HEK293 (cell line): ENCODE data around the gene SLC29A1.

Source experiments
- EGR2 ChIP-seq: fragments of 450-650 bp; formaldehyde crosslinking; IDR thresholded peaks from 2 replicates; pipeline ENCODE4 v1.5.1; 2016; ENCODE audit warnings: low read depth, missing biosample characterization, missing genetic modification characterization
- HIC1 ChIP-seq: fragments of 450-650 bp; formaldehyde crosslinking; IDR thresholded peaks from 2 replicates; pipeline ENCODE4 v1.5.1; 2016; ENCODE audit warnings: missing biosample characterization, missing genetic modification characterization
- KLF1 ChIP-seq: fragments of 450-650 bp; formaldehyde crosslinking; IDR thresholded peaks from 2 replicates; pipeline ENCODE4 v1.5.1; 2016; ENCODE audit warnings: missing biosample characterization, missing genetic modification characterization
- OVOL3 ChIP-seq: fragments of 450-650 bp; formaldehyde crosslinking; IDR thresholded peaks from 2 replicates; pipeline ENCODE4 v1.5.1; 2016; ENCODE audit warnings: missing biosample characterization, missing genetic modification characterization
- SETDB1 ChIP-seq: IDR thresholded peaks from one replicate; pipeline ENCODE4 v1.6.1; 2017; ENCODE audit warnings: mild to moderate bottlenecking, low read length, moderate library complexity, mixed read lengths; ENCODE audit not compliant: insufficient read length
- SP2 ChIP-seq: fragments of 450-650 bp; formaldehyde crosslinking; IDR thresholded peaks from 2 replicates; pipeline ENCODE4 v1.5.1; 2016; ENCODE audit warnings: missing biosample characterization, missing genetic modification characterization
- SP3 ChIP-seq: fragments of 450-650 bp; formaldehyde crosslinking; IDR thresholded peaks from 2 replicates; pipeline ENCODE4 v1.5.1; 2016; ENCODE audit warnings: missing biosample characterization, missing genetic modification characterization
- TCF7L2 ChIP-seq: IDR thresholded peaks from 2 replicates; pipeline ENCODE4 v1.6.1; 2011; ENCODE audit warnings: low read depth, mild to moderate bottlenecking, inconsistent platforms, low read length, moderate library complexity, borderline replicate concordance
- WT1 ChIP-seq: fragments of 450-650 bp; formaldehyde crosslinking; IDR thresholded peaks from 2 replicates; pipeline ENCODE4 v1.5.1; 2016; ENCODE audit warnings: missing biosample characterization, missing genetic modification characterization
- ZBTB20 ChIP-seq: fragments of 450-650 bp; formaldehyde crosslinking; IDR thresholded peaks from 2 replicates; pipeline ENCODE4 v1.5.1; 2016; ENCODE audit warnings: missing biosample characterization, missing genetic modification characterization
- ZBTB8A ChIP-seq: fragments of 450-650 bp; formaldehyde crosslinking; IDR thresholded peaks from 2 replicates; pipeline ENCODE4 v1.5.1; 2016; ENCODE audit warnings: missing biosample characterization, missing genetic modification characterization
- ZNF114 ChIP-seq: fragments of 450-650 bp; formaldehyde crosslinking; IDR thresholded peaks from 2 replicates; pipeline ENCODE4 v1.5.0; 2017; ENCODE audit warnings: missing biosample characterization, missing genetic modification characterization
- ZNF140 ChIP-seq: fragments of 450-650 bp; formaldehyde crosslinking; IDR thresholded peaks from 2 replicates; pipeline ENCODE4 v1.5.1; 2016; ENCODE audit warnings: missing biosample characterization, missing genetic modification characterization
- ZNF175 ChIP-seq: fragments of 450-650 bp; formaldehyde crosslinking; IDR thresholded peaks from 2 replicates; pipeline ENCODE4 v1.5.1; 2016; ENCODE audit warnings: missing biosample characterization, missing genetic modification characterization
- ZNF239 ChIP-seq: fragments of 450-650 bp; formaldehyde crosslinking; IDR thresholded peaks from 2 replicates; pipeline ENCODE4 v1.5.1; 2016; ENCODE audit warnings: missing biosample characterization, missing genetic modification characterization
- ZNF274 ChIP-seq, 2 experiments: fragments of 200-500 bp in 1 of 2; fragments of 450-650 bp in 1 of 2; sonication (Bioruptor generic) in 1 of 2; formaldehyde crosslinking in 1 of 2; IDR thresholded peaks; 2 replicates each; pipeline versions ENCODE4 v1.5.1 to v1.6.1; 2014 to 2016; ENCODE audit warnings: borderline replicate concordance in 1 of 2, inconsistent platforms in 1 of 2, low read length in 1 of 2, missing biosample characterization in 1 of 2, missing genetic modification characterization in 1 of 2
- ZNF366 ChIP-seq: fragments of 450-650 bp; formaldehyde crosslinking; conservative IDR thresholded peaks from 2 replicates; pipeline ENCODE4 v1.5.1; 2016; ENCODE audit warnings: missing biosample characterization, missing genetic modification characterization
- ZNF423 ChIP-seq: fragments of 450-650 bp; formaldehyde crosslinking; IDR thresholded peaks from 2 replicates; pipeline ENCODE4 v1.5.1; 2016; ENCODE audit warnings: missing biosample characterization, missing genetic modification characterization
- ZNF596 ChIP-seq: fragments of 450-650 bp; IDR thresholded peaks from 2 replicates; pipeline ENCODE4 v1.5.0; 2018; ENCODE audit warnings: missing biosample characterization, mild to moderate bottlenecking, missing genetic modification characterization, moderate library complexity
- ZNF629 ChIP-seq: fragments of 450-650 bp; formaldehyde crosslinking; IDR thresholded peaks from 2 replicates; pipeline ENCODE4 v1.5.1; 2017; ENCODE audit warnings: missing biosample characterization, missing genetic modification characterization
- ZNF660 ChIP-seq: fragments of 450-650 bp; IDR thresholded peaks from 2 replicates; pipeline ENCODE4 v1.5.1; 2018; ENCODE audit warnings: missing biosample characterization, mild to moderate bottlenecking, missing genetic modification characterization
- ZNF677 ChIP-seq: fragments of 450-650 bp; IDR thresholded peaks from 2 replicates; pipeline ENCODE4 v1.5.0; 2018; ENCODE audit warnings: missing biosample characterization, mild to moderate bottlenecking, missing genetic modification characterization, moderate library complexity
- ZNF704 ChIP-seq: fragments of 450-650 bp; formaldehyde crosslinking; IDR thresholded peaks from 2 replicates; pipeline ENCODE4 v1.5.1; 2016; ENCODE audit warnings: missing biosample characterization, missing genetic modification characterization
- ZNF777 ChIP-seq: fragments of 450-650 bp; formaldehyde crosslinking; IDR thresholded peaks from 2 replicates; pipeline ENCODE4 v1.5.1; 2017; ENCODE audit warnings: missing biosample characterization, missing genetic modification characterization, borderline replicate concordance
- ZNF843 ChIP-seq: fragments of 450-650 bp; formaldehyde crosslinking; IDR thresholded peaks from 2 replicates; pipeline ENCODE4 v1.5.1; 2016; ENCODE audit warnings: missing biosample characterization, missing genetic modification characterization
- ZSCAN16 ChIP-seq: fragments of 450-650 bp; formaldehyde crosslinking; IDR thresholded peaks from 2 replicates; pipeline ENCODE4 v1.5.1; 2016; ENCODE audit warnings: missing biosample characterization, missing genetic modification characterization
- ZXDB ChIP-seq: fragments of 450-650 bp; formaldehyde crosslinking; IDR thresholded peaks from 2 replicates; pipeline ENCODE4 v1.5.1; 2016; ENCODE audit warnings: missing biosample characterization, missing genetic modification characterization
- TF ChIP-seq, protein P1 (sequence below): fragments of 450-650 bp; formaldehyde crosslinking; IDR thresholded peaks from 2 replicates; pipeline ENCODE4 v1.5.1; 2016; ENCODE audit warnings: missing biosample characterization, missing genetic modification characterization
- TF ChIP-seq, protein P2 (sequence below): fragments of 450-650 bp; formaldehyde crosslinking; IDR thresholded peaks from 2 replicates; pipeline ENCODE4 v1.5.1; 2017; ENCODE audit warnings: missing biosample characterization, missing genetic modification characterization
- TF ChIP-seq, protein P3 (sequence below): IDR thresholded peaks from 2 replicates; pipeline ENCODE4 v1.6.1; 2011; ENCODE audit warnings: mild to moderate bottlenecking, low read depth, low read length, borderline replicate concordance

The SLC29A1 gene

GRCh38 chr6:44247338-44248302 is 24.2 kb downstream of the SLC29A1 start (continued):
- no peak for TF ChIP-seq ZNF274 (IDR thresholded peaks at IDR 0.05; ENCODE audit: low read length)
- no peak for TF ChIP-seq ZNF274 (tag by site-specific recombination; IDR thresholded peaks at IDR 0.05; ENCODE audit: borderline replicate concordance)
- peak; percentile 1; the same call in 1 of the 2 replicates for TF ChIP-seq ZNF239 (tag by site-specific recombination)
- peak; percentile 95 for TF ChIP-seq ZXDB (tag by site-specific recombination)
- 0 out of 2 replicates have a peak, but pooled peaks have one; percentile 49 for TF ChIP-seq ZNF777 (tag by site-specific recombination)
- TF ChIP-seq ZNF140 (tag by site-specific recombination): no peak
- no peak for TF ChIP-seq ZNF677 (tag by site-specific recombination)
- TF ChIP-seq EGR2: peak; percentile 77
- TF ChIP-seq OVOL3 (tag by site-specific recombination): no peak
- peak; percentile 86 for TF ChIP-seq HIC1
- no peak for TF ChIP-seq SP3 (tag by site-specific recombination)
- no peak for TF ChIP-seq ZNF175
- TF ChIP-seq, protein P1, sequence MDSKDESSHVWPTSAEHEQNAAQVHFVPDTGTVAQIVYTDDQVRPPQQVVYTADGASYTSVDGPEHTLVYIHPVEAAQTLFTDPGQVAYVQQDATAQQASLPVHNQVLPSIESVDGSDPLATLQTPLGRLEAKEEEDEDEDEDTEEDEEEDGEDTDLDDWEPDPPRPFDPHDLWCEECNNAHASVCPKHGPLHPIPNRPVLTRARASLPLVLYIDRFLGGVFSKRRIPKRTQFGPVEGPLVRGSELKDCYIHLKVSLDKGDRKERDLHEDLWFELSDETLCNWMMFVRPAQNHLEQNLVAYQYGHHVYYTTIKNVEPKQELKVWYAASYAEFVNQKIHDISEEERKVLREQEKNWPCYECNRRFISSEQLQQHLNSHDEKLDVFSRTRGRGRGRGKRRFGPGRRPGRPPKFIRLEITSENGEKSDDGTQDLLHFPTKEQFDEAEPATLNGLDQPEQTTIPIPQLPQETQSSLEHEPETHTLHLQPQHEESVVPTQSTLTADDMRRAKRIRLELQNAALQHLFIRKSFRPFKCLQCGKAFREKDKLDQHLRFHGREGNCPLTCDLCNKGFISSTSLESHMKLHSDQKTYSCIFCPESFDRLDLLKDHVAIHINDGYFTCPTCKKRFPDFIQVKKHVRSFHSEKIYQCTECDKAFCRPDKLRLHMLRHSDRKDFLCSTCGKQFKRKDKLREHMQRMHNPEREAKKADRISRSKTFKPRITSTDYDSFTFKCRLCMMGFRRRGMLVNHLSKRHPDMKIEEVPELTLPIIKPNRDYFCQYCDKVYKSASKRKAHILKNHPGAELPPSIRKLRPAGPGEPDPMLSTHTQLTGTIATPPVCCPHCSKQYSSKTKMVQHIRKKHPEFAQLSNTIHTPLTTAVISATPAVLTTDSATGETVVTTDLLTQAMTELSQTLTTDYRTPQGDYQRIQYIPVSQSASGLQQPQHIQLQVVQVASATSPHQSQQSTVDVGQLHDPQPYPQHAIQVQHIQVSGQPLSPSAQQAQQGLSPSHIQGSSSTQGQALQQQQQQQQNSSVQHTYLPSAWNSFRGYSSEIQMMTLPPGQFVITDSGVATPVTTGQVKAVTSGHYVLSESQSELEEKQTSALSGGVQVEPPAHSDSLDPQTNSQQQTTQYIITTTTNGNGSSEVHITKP (tag by site-specific recombination): peak; percentile 95
- no peak for TF ChIP-seq WT1
- no peak for TF ChIP-seq TCF7L2
- TF ChIP-seq SETDB1: no peak
- no peak for TF ChIP-seq ZNF843 (tag by site-specific recombination)
- TF ChIP-seq ZNF629 (tag by site-specific recombination): no peak
- no peak for TF ChIP-seq ZNF596 (tag by site-specific recombination)
- TF ChIP-seq ZNF660 (tag by site-specific recombination): 0 out of 2 replicates have a peak, but pooled peaks have one; percentile 6
- TF ChIP-seq ZSCAN16 (tag by site-specific recombination): 0 out of 2 replicates have a peak, but pooled peaks have one; percentile 6
- TF ChIP-seq ZNF366: peak; percentile 38; the same call in 1 of the 2 replicates
- no peak for TF ChIP-seq ZNF704
- TF ChIP-seq, protein P2, sequence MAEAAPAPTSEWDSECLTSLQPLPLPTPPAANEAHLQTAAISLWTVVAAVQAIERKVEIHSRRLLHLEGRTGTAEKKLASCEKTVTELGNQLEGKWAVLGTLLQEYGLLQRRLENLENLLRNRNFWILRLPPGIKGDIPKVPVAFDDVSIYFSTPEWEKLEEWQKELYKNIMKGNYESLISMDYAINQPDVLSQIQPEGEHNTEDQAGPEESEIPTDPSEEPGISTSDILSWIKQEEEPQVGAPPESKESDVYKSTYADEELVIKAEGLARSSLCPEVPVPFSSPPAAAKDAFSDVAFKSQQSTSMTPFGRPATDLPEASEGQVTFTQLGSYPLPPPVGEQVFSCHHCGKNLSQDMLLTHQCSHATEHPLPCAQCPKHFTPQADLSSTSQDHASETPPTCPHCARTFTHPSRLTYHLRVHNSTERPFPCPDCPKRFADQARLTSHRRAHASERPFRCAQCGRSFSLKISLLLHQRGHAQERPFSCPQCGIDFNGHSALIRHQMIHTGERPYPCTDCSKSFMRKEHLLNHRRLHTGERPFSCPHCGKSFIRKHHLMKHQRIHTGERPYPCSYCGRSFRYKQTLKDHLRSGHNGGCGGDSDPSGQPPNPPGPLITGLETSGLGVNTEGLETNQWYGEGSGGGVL: peak; percentile 75
- no peak for TF ChIP-seq ZNF114
- TF ChIP-seq ZNF423 (tag by site-specific recombination): no peak
- peak; percentile 87 for TF ChIP-seq ZBTB8A
- TF ChIP-seq SP2 (tag by site-specific recombination): peak; percentile 52
- TF ChIP-seq KLF1 (tag by site-specific recombination): no peak
- TF ChIP-seq, protein P3, sequence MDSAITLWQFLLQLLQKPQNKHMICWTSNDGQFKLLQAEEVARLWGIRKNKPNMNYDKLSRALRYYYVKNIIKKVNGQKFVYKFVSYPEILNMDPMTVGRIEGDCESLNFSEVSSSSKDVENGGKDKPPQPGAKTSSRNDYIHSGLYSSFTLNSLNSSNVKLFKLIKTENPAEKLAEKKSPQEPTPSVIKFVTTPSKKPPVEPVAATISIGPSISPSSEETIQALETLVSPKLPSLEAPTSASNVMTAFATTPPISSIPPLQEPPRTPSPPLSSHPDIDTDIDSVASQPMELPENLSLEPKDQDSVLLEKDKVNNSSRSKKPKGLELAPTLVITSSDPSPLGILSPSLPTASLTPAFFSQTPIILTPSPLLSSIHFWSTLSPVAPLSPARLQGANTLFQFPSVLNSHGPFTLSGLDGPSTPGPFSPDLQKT: no peak
- TF ChIP-seq ZBTB20: peak; percentile 19; the same call in 1 of the 2 replicates
